ENCODE measurements around the gene PADI2.

DNA sequence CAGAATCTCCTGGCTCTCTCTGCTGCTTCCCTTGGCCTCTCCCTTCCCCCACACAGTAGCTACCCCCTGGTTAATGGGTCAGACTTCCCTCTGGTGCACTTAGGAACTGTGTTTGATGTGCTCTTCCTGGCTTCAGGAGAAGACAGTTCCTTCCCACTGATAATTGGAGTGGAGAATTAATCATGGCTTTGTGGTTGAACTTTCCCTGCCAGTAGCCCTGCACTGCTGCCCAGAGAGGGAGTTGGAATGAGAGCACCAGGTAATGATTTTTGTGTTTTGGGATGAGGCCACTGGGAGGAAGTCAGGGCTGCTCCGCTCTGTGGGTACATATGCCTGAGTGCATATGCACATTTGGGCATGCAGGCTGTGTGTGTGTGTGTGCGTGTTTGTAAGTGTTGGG lies 39.7 kb upstream of the PADI2 start:
- no peak for TF ChIP-seq POLR2A (IDR thresholded peaks at IDR 0.05)
- TF ChIP-seq, protein P1, sequence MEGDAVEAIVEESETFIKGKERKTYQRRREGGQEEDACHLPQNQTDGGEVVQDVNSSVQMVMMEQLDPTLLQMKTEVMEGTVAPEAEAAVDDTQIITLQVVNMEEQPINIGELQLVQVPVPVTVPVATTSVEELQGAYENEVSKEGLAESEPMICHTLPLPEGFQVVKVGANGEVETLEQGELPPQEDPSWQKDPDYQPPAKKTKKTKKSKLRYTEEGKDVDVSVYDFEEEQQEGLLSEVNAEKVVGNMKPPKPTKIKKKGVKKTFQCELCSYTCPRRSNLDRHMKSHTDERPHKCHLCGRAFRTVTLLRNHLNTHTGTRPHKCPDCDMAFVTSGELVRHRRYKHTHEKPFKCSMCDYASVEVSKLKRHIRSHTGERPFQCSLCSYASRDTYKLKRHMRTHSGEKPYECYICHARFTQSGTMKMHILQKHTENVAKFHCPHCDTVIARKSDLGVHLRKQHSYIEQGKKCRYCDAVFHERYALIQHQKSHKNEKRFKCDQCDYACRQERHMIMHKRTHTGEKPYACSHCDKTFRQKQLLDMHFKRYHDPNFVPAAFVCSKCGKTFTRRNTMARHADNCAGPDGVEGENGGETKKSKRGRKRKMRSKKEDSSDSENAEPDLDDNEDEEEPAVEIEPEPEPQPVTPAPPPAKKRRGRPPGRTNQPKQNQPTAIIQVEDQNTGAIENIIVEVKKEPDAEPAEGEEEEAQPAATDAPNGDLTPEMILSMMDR (IDR thresholded peaks at IDR 0.05) = no peak

Data from upper lobe of left lung (tissue), 4 donors.